ENCODE measurements around the gene FOXR2.

GRCh38 chrX:55593756-55594257 is 29.4 kb upstream of the FOXR2 start:
- TF ChIP-seq, protein P1, sequence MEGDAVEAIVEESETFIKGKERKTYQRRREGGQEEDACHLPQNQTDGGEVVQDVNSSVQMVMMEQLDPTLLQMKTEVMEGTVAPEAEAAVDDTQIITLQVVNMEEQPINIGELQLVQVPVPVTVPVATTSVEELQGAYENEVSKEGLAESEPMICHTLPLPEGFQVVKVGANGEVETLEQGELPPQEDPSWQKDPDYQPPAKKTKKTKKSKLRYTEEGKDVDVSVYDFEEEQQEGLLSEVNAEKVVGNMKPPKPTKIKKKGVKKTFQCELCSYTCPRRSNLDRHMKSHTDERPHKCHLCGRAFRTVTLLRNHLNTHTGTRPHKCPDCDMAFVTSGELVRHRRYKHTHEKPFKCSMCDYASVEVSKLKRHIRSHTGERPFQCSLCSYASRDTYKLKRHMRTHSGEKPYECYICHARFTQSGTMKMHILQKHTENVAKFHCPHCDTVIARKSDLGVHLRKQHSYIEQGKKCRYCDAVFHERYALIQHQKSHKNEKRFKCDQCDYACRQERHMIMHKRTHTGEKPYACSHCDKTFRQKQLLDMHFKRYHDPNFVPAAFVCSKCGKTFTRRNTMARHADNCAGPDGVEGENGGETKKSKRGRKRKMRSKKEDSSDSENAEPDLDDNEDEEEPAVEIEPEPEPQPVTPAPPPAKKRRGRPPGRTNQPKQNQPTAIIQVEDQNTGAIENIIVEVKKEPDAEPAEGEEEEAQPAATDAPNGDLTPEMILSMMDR (IDR thresholded peaks at IDR 0.05): no peak
- TF ChIP-seq ATF1 (CRISPR knock-in tag; IDR thresholded peaks at IDR 0.05) (no peak), TEAD4 (CRISPR knock-in tag; IDR thresholded peaks at IDR 0.05) (no peak), CREB1 (CRISPR knock-in tag; IDR thresholded peaks at IDR 0.05) (no peak), NFE2L1 (CRISPR knock-in tag; IDR thresholded peaks at IDR 0.05) (no peak), ZBTB21 (CRISPR knock-in tag; IDR thresholded peaks at IDR 0.05; ENCODE audit: borderline replicate concordance) (no peak), ELF4 (CRISPR knock-in tag; IDR thresholded peaks at IDR 0.05; ENCODE audit: low read depth) (no peak)
- TF ChIP-seq, protein P2, sequence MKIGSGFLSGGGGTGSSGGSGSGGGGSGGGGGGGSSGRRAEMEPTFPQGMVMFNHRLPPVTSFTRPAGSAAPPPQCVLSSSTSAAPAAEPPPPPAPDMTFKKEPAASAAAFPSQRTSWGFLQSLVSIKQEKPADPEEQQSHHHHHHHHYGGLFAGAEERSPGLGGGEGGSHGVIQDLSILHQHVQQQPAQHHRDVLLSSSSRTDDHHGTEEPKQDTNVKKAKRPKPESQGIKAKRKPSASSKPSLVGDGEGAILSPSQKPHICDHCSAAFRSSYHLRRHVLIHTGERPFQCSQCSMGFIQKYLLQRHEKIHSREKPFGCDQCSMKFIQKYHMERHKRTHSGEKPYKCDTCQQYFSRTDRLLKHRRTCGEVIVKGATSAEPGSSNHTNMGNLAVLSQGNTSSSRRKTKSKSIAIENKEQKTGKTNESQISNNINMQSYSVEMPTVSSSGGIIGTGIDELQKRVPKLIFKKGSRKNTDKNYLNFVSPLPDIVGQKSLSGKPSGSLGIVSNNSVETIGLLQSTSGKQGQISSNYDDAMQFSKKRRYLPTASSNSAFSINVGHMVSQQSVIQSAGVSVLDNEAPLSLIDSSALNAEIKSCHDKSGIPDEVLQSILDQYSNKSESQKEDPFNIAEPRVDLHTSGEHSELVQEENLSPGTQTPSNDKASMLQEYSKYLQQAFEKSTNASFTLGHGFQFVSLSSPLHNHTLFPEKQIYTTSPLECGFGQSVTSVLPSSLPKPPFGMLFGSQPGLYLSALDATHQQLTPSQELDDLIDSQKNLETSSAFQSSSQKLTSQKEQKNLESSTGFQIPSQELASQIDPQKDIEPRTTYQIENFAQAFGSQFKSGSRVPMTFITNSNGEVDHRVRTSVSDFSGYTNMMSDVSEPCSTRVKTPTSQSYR (CRISPR knock-in tag; IDR thresholded peaks at IDR 0.05): no peak
- TF ChIP-seq, protein P3, sequence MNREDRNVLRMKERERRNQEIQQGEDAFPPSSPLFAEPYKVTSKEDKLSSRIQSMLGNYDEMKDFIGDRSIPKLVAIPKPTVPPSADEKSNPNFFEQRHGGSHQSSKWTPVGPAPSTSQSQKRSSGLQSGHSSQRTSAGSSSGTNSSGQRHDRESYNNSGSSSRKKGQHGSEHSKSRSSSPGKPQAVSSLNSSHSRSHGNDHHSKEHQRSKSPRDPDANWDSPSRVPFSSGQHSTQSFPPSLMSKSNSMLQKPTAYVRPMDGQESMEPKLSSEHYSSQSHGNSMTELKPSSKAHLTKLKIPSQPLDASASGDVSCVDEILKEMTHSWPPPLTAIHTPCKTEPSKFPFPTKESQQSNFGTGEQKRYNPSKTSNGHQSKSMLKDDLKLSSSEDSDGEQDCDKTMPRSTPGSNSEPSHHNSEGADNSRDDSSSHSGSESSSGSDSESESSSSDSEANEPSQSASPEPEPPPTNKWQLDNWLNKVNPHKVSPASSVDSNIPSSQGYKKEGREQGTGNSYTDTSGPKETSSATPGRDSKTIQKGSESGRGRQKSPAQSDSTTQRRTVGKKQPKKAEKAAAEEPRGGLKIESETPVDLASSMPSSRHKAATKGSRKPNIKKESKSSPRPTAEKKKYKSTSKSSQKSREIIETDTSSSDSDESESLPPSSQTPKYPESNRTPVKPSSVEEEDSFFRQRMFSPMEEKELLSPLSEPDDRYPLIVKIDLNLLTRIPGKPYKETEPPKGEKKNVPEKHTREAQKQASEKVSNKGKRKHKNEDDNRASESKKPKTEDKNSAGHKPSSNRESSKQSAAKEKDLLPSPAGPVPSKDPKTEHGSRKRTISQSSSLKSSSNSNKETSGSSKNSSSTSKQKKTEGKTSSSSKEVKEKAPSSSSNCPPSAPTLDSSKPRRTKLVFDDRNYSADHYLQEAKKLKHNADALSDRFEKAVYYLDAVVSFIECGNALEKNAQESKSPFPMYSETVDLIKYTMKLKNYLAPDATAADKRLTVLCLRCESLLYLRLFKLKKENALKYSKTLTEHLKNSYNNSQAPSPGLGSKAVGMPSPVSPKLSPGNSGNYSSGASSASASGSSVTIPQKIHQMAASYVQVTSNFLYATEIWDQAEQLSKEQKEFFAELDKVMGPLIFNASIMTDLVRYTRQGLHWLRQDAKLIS (CRISPR knock-in tag; IDR thresholded peaks at IDR 0.05; ENCODE audit: borderline replicate concordance): no peak
